Kidney (tissue), 14 donors: ENCODE measurements around the gene ACBD7. TPM values are rescaled to one million over a fixed set of nuclear protein-coding genes. Genes with fewer than 3 reads are reported as not detected.

Source experiments
- DNase-seq, 5 donors: peaks; one replicate each; pipeline ENCODE4 v3.0.0-alpha.2; 2013 to 2020
- FAIRE-seq: peaks from 2 replicates; lab custom pipeline; 2012; peaks lifted over from hg19 to GRCh38; lab: Jason Lieb, UNC
- H3K27ac ChIP-seq, 2 donors: one replicate each; pipeline ENCODE4 v1.7.0; 2013; ENCODE audit warnings: low read depth in 2 of 2, low read length in 2 of 2, inconsistent platforms in 1 of 2
- H3K27me3 ChIP-seq: one replicate; pipeline ENCODE4 v1.7.1; 2013; ENCODE audit warnings: low read length, inconsistent platforms; ENCODE audit not compliant: control insufficient read depth, insufficient read depth
- H3K36me3 ChIP-seq, 3 donors: one replicate each; pipeline versions ENCODE4 v1.7.0 to v1.7.1; 2013; ENCODE audit warnings: low read length in 3 of 3, control low read depth in 1 of 3, inconsistent platforms in 1 of 3; ENCODE audit not compliant: insufficient read depth in 3 of 3, control insufficient read depth in 2 of 3
- H3K4me1 ChIP-seq, 3 donors: one replicate each; pipeline versions ENCODE4 v1.7.0 to v1.7.1; 2013; ENCODE audit warnings: low read length in 3 of 3, inconsistent platforms in 1 of 3, low read depth in 1 of 3; ENCODE audit not compliant: control insufficient read depth in 2 of 3, insufficient read depth in 2 of 3
- H3K4me3 ChIP-seq, 3 donors: one replicate each; pipeline versions ENCODE4 v1.7.0 to v1.8.1; 2013; ENCODE audit warnings: low read length in 3 of 3, control low read depth in 1 of 3, inconsistent platforms in 1 of 3
- H3K9ac ChIP-seq, 3 donors: one replicate each; pipeline versions ENCODE4 v1.7.0 to v1.7.1; 2013; ENCODE audit warnings: low read length in 3 of 3, control low read depth in 1 of 3, inconsistent platforms in 1 of 3
- H3K9me3 ChIP-seq, 3 donors: one replicate each; pipeline versions ENCODE4 v1.7.0 to v1.7.1; 2013; ENCODE audit warnings: low read length in 3 of 3, control low read depth in 1 of 3, inconsistent platforms in 1 of 3; ENCODE audit not compliant: control insufficient read depth in 2 of 3, insufficient read depth in 1 of 3
- CTCF ChIP-seq: IDR thresholded peaks from 3 replicates; pipeline ENCODE4 v1.5.1; 2012; ENCODE audit warnings: mild to moderate bottlenecking, moderate library complexity, borderline replicate concordance; ENCODE audit not compliant: insufficient read depth; ENCODE audit errors: extremely low read depth
- intact Hi-C: fragments of 100-400 bp; cut with DNase I; formaldehyde crosslinking; loops from one replicate; pipeline ENCODE4 v1.11.1; 2022
- polyA plus RNA-seq: library from polyadenylated mRNA; stranded (reverse); fragments of 350-450 nt; fragmentation: Illumina TruSeq; extraction: RNeasy Lipid Tissue Mini Kit (QIAGEN cat#74804); gene quantifications from one replicate; pipeline ENCODE4 v1.2.3, GENCODE V29; 2014; ENCODE audit warnings: low read depth, low replicate concordance; ENCODE audit not compliant: insufficient read depth
- total RNA-seq: library from RNA; stranded (reverse); fragmentation: NEBNext Ultra II Directional; extraction: Animal tissue kit (Norgen Biotek cat#: 25700); gene quantifications from one replicate; pipeline ENCODE4 v1.2.1, GENCODE V29; 2021
- donor health status: control.
- donor health status: control.
- donor health status: control.
- donor health status: control.
- donor health status: control.
- donor health status: DM: yes; HTN: yes; CAD: no.
- donor health status: Normal renal cell carcinoma (clear cell type).

The ACBD7 gene
- total and polyA plus RNA-seq, 2 donors from 2014 or later: 0.50 to 0.56 TPM

GRCh38 chr10:15027741-15028140, 60.8 kb downstream of the ACBD7 start:
- no peaks in the 10 kb centered on the region for H3K36me3 ChIP-seq
- no peak overlapping the region for H3K27ac ChIP-seq
- no peaks in the 10 kb centered on the region for H3K9me3 ChIP-seq
- intact Hi-C loops: no loop called here
- no peaks in the 10 kb centered on the region for H3K27me3 ChIP-seq
- no peak overlapping the region for H3K9ac ChIP-seq
- FAIRE-seq (no peak), DNase-seq (no peak)
- H3K4me1 ChIP-seq: no peaks in the 10 kb centered on the region
- TF ChIP-seq CTCF: no peak
- no peak overlapping the region for H3K4me3 ChIP-seq

Other genes starting within 250 kb of the ACBD7 start
- gene SUV39H2, start 209.9 kb downstream of the ACBD7 start, total RNA-seq: 5.1 TPM
- 3.8 TPM for gene SUV39H2, start 209.9 kb downstream of the ACBD7 start, polyA plus RNA-seq
- gene DCLRE1C, start 134.7 kb downstream of the ACBD7 start, total RNA-seq: 17.0 TPM
- gene DCLRE1C, start 134.7 kb downstream of the ACBD7 start, polyA plus RNA-seq: 2.0 TPM
- not detected for gene MEIG1, start 129.4 kb downstream of the ACBD7 start, total RNA-seq
- 1.4 TPM for gene MEIG1, start 129.4 kb downstream of the ACBD7 start, polyA plus RNA-seq
- 0.50 TPM for gene OLAH, start 44.8 kb downstream of the ACBD7 start, total RNA-seq
- 0.52 TPM for gene OLAH, start 44.8 kb downstream of the ACBD7 start, polyA plus RNA-seq
- 18.1 TPM for gene RPP38, start 8.6 kb upstream of the ACBD7 start, total RNA-seq
- 20.1 TPM for gene RPP38, start 8.6 kb upstream of the ACBD7 start, polyA plus RNA-seq
- gene NMT2, start 79.9 kb upstream of the ACBD7 start, total RNA-seq: 19.8 TPM
- 11.7 TPM for gene NMT2, start 79.9 kb upstream of the ACBD7 start, polyA plus RNA-seq